Right hindlimb (tissue), 1 donor: ENCODE results near the gene DNAH7.
"Not testable (repeated sequence)": the region's sequence is repeated elsewhere in the genome, so short reads cannot be mapped to it uniquely, and the experiment has no call there.

Experiments used
- DNase-seq: peaks from one replicate; pipeline ENCODE4 v3.0.0-alpha.2; 2018

The DNAH7 gene

GRCh38 chr2:196068271-196069209 lies at the start of gene DNAH7:
Gene DNAH7 (minus strand): TSS chr2:196068837. CDS start chr2:196068711, 126 bp downstream.
- peak; percentile 91 for DNase-seq

- no peak for DNase-seq
Observed at GRCh38 chr2:196117214-196117705, 48.6 kb upstream of the DNAH7 start.

- no peak for DNase-seq
Observed at GRCh38 chr2:196113061-196113974, 44.7 kb upstream of the DNAH7 start.

- DNase-seq: no peak
Observed at GRCh38 chr2:196112418-196113034, 43.9 kb upstream of the DNAH7 start.

DNA sequence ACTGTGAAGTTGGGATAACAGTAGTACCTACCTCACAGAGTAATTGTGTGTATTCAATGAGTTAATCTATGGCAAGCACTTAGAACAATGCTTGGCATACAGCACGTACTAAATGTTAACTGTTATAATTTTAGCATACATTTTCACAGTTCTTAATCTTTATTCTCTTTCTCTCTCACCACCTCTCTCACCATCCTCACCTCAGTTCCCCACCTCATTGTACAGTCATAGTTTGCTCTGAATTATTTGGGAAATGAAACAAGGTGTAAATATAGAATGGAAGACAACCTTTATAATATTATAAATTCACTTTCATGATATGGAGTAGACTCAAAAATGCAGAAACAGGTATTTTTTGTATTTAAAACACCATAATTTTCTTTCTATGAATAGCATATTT lies 40.0 kb upstream of the DNAH7 start:
- no peak for DNase-seq

DNA sequence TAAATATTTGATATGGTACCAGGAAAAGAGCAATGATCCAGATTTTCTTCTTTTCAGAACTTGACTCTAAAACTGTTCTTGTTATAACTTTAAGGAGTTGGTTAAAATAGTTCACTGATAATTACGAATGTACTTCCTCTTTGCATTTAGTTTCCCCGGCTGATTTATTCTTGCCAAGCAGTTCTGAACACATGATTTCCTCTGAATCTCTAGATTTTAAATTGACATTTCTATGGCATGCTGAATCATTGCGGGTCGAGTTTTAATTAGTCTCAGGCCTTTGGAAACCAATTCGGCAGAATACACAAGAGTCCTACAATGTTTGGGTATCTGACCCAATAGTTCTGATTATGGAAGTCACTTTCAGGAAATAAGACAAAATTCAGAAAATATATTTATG lies 37.3 kb upstream of the DNAH7 start:
- DNase-seq: no peak

- no peak for DNase-seq
Observed at GRCh38 chr2:196104066-196104465, 35.4 kb upstream of the DNAH7 start.

- no peak for DNase-seq
Observed at GRCh38 chr2:196103626-196104025, 35.0 kb upstream of the DNAH7 start.

GRCh38 chr2:196101325-196101991 lies 32.8 kb upstream of the DNAH7 start:
- DNase-seq: no peak

GRCh38 chr2:196099916-196100315 lies 31.3 kb upstream of the DNAH7 start:
- DNase-seq: no peak

GRCh38 chr2:196097864-196098660 lies 29.4 kb upstream of the DNAH7 start:
- DNase-seq: no peak

GRCh38 chr2:196096982-196097745 lies 28.5 kb upstream of the DNAH7 start:
- DNase-seq: no peak

DNA sequence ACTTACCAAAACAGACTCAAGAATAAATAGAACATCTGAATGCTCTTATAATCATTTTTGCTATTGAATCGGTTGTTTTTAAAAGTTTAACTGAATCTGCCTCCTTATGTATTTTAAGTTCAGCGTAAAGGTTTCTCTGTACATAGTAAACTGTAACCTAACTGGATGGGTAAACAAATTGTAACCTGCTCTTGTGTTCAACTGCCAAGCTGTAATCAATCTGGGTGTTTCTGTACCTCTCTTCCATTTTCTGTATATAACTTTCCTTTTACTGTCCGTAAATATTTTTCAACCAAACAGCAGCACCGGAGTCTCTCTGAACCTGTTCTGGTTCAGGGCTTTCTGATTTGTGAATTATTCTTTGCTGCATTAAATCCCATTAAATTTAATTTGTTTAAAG lies 27.6 kb upstream of the DNAH7 start:
- DNase-seq: no peak

- not testable (repeated sequence) for DNase-seq
Observed at GRCh38 chr2:196089448-196089847, 20.8 kb upstream of the DNAH7 start.

- peak; percentile 36 for DNase-seq
Observed at GRCh38 chr2:196088203-196088602, 19.6 kb upstream of the DNAH7 start.

DNA sequence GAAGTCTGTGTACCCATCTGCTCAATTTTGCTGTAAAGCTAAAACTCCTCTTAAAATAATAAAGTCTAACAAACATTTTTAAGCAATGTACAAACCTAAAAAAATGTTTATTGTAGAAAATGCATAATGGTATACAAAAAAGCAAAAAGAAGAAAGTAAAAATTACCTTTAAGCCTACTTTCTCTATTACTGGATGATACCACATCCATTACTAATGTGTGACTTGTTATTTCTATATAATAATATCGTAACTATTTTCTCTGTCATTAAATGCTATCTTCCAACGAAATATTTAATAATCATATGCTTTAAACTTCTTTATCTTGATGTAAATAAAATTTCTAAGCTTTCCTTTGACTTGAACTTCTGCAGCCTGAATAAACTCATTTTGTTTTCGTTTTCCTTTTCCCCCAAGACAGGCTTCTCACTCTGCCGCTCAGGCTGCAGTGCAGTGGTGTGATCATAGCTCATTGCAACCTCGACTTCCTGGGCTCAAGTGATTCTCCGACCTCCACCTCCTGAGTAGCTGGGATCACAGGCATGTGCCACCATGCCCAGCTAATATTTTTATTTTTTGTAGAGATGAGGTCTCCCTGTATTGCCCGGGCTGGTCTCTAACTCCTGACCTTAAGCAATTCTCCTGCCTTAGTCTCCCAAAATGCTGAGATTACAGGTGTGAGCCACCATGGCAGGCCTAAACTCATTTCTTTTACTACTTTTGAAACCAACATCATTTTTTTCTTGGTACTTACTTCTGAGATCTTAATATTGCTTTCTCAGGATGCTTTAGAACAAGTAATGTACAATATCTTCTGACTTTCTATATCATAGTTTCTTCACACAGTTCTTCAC lies 18.1 kb upstream of the DNAH7 start:
- no peak for DNase-seq

DNA sequence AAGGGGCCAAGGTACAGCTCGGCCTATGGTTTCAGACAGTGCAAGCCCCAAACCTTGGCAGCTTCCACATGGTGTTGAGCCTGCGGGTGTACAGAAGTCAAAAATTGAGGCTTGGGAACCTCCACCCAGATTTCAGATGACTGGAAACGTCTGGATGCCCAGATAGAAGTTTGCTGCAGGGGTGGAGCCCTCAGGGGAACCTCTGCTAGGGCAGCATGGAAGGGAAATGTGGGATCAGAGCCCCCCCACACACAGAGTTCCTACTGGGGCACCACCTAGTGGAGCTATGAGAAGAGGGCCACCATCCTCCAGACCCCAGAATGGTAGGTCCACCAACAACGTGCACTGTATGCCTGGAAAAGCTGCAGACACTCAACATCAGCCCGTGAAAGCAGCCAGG lies 15.0 kb upstream of the DNAH7 start:
- no peak for DNase-seq

DNA sequence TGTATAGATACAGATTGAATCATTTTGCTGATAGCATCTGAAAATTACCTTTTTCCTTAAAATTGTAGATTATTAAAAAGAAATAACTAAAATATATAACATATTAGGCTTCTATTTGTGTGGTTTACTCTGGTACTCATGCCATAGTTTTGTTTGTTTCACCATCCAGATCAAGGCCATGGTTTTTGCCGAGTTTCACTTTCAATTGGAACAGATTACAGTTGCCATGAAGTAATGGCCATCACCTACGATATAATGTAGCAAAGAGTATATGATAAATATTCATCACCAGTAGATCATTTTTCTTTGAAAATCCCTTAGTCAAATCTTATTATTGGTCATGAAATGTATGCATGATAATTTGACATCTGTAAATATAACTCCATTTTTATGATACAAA lies 11.9 kb upstream of the DNAH7 start:
- DNase-seq: no peak

DNA sequence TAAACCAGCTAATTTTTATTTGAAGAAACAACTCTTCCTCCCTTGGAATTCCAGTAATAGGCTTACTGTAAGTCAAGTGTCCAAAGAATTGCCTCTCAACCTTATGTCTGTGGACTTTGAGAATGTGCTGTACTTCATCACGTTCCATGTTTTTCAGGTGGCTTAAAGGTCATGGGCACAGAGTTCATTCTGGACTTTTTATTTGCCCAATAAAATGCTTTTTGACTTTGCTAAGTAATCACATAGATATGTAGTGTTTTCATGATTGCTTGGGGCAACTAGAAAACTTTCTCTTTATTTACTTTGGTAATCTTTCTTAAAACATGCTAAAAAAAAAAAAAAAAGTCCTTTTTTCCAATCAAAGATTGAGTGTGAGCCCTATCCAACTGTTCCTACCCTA lies 10.4 kb upstream of the DNAH7 start:
- DNase-seq: no peak

GRCh38 chr2:196077821-196078220 lies 9.2 kb upstream of the DNAH7 start:
- DNase-seq: no peak
